ENCODE data around the gene STAG1. TPM values are rescaled to one million over a fixed set of nuclear protein-coding genes. Genes with fewer than 3 reads are reported as not detected.

The STAG1 gene
- total and polyA plus RNA-seq, 2 experiments from 2014 or later, result 12.4 to 41.1 TPM

DNA sequence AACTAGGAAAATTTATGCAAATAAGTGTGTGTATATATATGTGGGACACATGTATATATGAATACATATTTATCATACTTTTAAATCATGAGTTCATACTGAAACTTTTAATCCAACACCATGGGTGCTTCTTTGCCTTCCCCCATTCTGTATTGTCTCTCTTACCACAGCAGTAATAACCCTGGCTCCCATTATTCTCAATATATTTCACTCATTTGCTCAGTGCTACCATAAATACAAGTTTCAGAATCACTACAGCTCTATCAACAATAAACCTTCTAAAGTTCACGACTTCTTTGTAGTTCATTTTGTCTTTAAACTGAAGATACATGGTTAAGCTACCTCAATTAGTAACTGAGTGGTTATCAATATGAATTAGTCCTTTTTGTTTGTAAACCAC, 419.9 kb downstream of the STAG1 start:
- Histone ChIP-seq H3K9me3 (ENCODE audit: low read depth) (no peaks in the 10 kb centered on the region), H3K36me3 (replicated peaks; ENCODE audit: insufficient read depth, low read depth) (no peaks in the 10 kb centered on the region), H3K4me3 (no peak overlapping the region), H3K79me2 (no peaks in the 10 kb centered on the region), H3K27me3 (no peaks in the 10 kb centered on the region), H4K20me1 (ENCODE audit: insufficient read depth, poor library complexity, severe bottlenecking) (no peaks in the 10 kb centered on the region), H3K4me2 (no peak overlapping the region), H2AFZ (no peak overlapping the region), H3K4me1 (ENCODE audit: insufficient read depth) (no peaks in the 10 kb centered on the region), H3K9me2 (replicated peaks; ENCODE audit: insufficient read depth) (no peaks in the 10 kb centered on the region), H3K27ac (no peak overlapping the region)
- DNase-seq (ENCODE audit: low spot score), result no peak
- TF ChIP-seq EZH2 (IDR thresholded peaks at IDR 0.05; ENCODE audit: borderline replicate concordance) (no peak), EZH2phosphoT487 (IDR thresholded peaks at IDR 0.05; ENCODE audit: low read depth, severe bottlenecking, unreplicated experiment) (no peak)
- TF ChIP-seq, protein P1, sequence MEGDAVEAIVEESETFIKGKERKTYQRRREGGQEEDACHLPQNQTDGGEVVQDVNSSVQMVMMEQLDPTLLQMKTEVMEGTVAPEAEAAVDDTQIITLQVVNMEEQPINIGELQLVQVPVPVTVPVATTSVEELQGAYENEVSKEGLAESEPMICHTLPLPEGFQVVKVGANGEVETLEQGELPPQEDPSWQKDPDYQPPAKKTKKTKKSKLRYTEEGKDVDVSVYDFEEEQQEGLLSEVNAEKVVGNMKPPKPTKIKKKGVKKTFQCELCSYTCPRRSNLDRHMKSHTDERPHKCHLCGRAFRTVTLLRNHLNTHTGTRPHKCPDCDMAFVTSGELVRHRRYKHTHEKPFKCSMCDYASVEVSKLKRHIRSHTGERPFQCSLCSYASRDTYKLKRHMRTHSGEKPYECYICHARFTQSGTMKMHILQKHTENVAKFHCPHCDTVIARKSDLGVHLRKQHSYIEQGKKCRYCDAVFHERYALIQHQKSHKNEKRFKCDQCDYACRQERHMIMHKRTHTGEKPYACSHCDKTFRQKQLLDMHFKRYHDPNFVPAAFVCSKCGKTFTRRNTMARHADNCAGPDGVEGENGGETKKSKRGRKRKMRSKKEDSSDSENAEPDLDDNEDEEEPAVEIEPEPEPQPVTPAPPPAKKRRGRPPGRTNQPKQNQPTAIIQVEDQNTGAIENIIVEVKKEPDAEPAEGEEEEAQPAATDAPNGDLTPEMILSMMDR (IDR thresholded peaks at IDR 0.05; ENCODE audit: poor library complexity), result no peak
- WGBS (ENCODE audit: low lambda C conversion rate, missing lambda C conversion rate), result 91% methylated on average over 1 of the region's 1 CpG

DNA sequence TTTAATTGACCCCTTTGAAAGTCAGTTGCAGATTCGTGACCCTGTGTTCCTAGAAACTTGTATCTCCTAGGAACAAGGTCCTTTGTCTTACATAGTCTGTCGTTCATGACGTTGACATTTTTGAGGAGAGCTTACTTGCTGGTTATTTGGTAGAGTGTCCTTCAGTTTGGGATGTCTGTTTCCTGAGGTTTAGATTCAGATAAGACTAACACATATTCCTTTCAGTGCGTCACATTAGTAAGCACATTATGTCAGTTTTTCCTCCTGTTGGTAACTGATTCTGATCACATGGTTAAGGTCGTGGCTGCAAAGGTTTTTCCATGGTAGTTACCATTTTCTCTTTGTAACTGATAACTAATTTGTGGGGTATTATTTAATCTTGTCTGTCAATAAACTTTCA, 421.3 kb downstream of the STAG1 start:
- TF ChIP-seq EZH2phosphoT487 (IDR thresholded peaks at IDR 0.05; ENCODE audit: low read depth, severe bottlenecking, unreplicated experiment), result no peak
- TF ChIP-seq EZH2 (IDR thresholded peaks at IDR 0.05; ENCODE audit: borderline replicate concordance), result no peak
- Histone ChIP-seq H2AFZ (no peak overlapping the region), H4K20me1 (ENCODE audit: insufficient read depth, poor library complexity, severe bottlenecking) (no peaks in the 10 kb centered on the region), H3K4me2 (no peak overlapping the region), H3K27ac (no peak overlapping the region), H3K79me2 (no peaks in the 10 kb centered on the region), H3K9me3 (ENCODE audit: low read depth) (no peaks in the 10 kb centered on the region), H3K27me3 (no peaks in the 10 kb centered on the region), H3K9me2 (replicated peaks; ENCODE audit: insufficient read depth) (no peaks in the 10 kb centered on the region), H3K36me3 (replicated peaks; ENCODE audit: insufficient read depth, low read depth) (no peaks in the 10 kb centered on the region), H3K4me3 (no peak overlapping the region), H3K4me1 (ENCODE audit: insufficient read depth) (no peaks in the 10 kb centered on the region)
- WGBS (ENCODE audit: low lambda C conversion rate, missing lambda C conversion rate), result 89% methylated on average over 5 of the region's 5 CpGs
- no peak for DNase-seq (ENCODE audit: low spot score)

DNA sequence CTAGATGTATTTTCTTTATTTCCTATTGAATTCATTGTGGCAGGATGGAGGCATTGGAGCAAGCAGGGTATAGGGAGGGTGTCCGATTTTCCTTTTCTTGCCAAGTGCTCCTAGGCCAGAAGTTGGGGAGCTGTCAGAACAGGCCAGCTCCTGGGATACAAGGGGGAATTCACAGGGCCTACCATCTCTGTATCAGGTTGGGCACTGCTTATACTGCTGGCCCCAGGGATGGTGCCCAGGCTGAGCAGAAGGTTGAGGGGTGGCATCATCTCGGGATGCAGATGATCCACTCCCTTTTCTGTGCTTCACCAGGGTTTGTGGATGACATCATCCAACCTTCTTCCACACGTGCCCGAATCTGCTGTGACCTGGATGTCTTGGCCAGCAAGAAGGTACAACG, 422.6 kb downstream of the STAG1 start:
- H3K4me2 ChIP-seq, result no peak overlapping the region
- H3K27me3 ChIP-seq, result no peaks in the 10 kb centered on the region
- no peak overlapping the region for H2AFZ ChIP-seq
- no peaks in the 10 kb centered on the region for H3K9me3 ChIP-seq (ENCODE audit: low read depth)
- no peak overlapping the region for H3K27ac ChIP-seq
- no peaks in the 10 kb centered on the region for H3K79me2 ChIP-seq
- H3K9me2 ChIP-seq (replicated peaks; ENCODE audit: insufficient read depth), result no peaks in the 10 kb centered on the region
- H3K4me1 ChIP-seq (ENCODE audit: insufficient read depth), result no peaks in the 10 kb centered on the region
- DNase-seq (ENCODE audit: low spot score), result no peak
- H3K4me3 ChIP-seq, result no peak overlapping the region
- no peak for TF ChIP-seq EZH2 (IDR thresholded peaks at IDR 0.05; ENCODE audit: borderline replicate concordance)
- no peak for TF ChIP-seq EZH2phosphoT487 (IDR thresholded peaks at IDR 0.05; ENCODE audit: low read depth, severe bottlenecking, unreplicated experiment)
- TF ChIP-seq, protein P1 (IDR thresholded peaks at IDR 0.05; ENCODE audit: poor library complexity), result no peak
- no peaks in the 10 kb centered on the region for H4K20me1 ChIP-seq (ENCODE audit: insufficient read depth, poor library complexity, severe bottlenecking)
- 87% methylated on average over 5 of the region's 5 CpGs for WGBS (ENCODE audit: low lambda C conversion rate, missing lambda C conversion rate)
- H3K36me3 ChIP-seq (replicated peaks; ENCODE audit: insufficient read depth, low read depth), result no peaks in the 10 kb centered on the region

- Histone ChIP-seq H3K27me3 (no peaks in the 10 kb centered on the region), H2AFZ (no peak overlapping the region), H3K9me2 (replicated peaks; ENCODE audit: insufficient read depth) (no peaks in the 10 kb centered on the region), H3K27ac (no peak overlapping the region), H3K36me3 (replicated peaks; ENCODE audit: insufficient read depth, low read depth) (no peaks in the 10 kb centered on the region), H3K4me3 (no peak overlapping the region), H3K79me2 (no peaks in the 10 kb centered on the region), H3K4me1 (ENCODE audit: insufficient read depth) (no peaks in the 10 kb centered on the region), H3K9me3 (ENCODE audit: low read depth) (no peaks in the 10 kb centered on the region), H3K4me2 (no peak overlapping the region), H4K20me1 (ENCODE audit: insufficient read depth, poor library complexity, severe bottlenecking) (no peaks in the 10 kb centered on the region)
- 100% methylated on average over 5 of the region's 5 CpGs for WGBS (ENCODE audit: low lambda C conversion rate, missing lambda C conversion rate)
- TF ChIP-seq, protein P1 (IDR thresholded peaks at IDR 0.05; ENCODE audit: poor library complexity), result no peak
- TF ChIP-seq EZH2phosphoT487 (IDR thresholded peaks at IDR 0.05; ENCODE audit: low read depth, severe bottlenecking, unreplicated experiment) (no peak), EZH2 (IDR thresholded peaks at IDR 0.05; ENCODE audit: borderline replicate concordance) (no peak)
- no peak for DNase-seq (ENCODE audit: low spot score)
Observed at GRCh38 chr3:136327671-136328070, 424.5 kb downstream of the STAG1 start.

Data from hepatocyte (in vitro differentiated cells).